GM21526 (cell line): Measurements from ENCODE around the gene ZNF429.
"Not testable (repeated sequence)": the region's sequence is repeated elsewhere in the genome, so short reads cannot be mapped to it uniquely, and the experiment has no call there.

ENCODE experiments used
- ATAC-seq: cut with Tn5 transposase; IDR thresholded peaks from one replicate; pipeline ENCODE4 v1.9.1; 2021; ENCODE audit warnings: moderate library complexity; ENCODE audit not compliant: unreplicated experiment, low FRiP score

ZNF429 gene

DNA sequence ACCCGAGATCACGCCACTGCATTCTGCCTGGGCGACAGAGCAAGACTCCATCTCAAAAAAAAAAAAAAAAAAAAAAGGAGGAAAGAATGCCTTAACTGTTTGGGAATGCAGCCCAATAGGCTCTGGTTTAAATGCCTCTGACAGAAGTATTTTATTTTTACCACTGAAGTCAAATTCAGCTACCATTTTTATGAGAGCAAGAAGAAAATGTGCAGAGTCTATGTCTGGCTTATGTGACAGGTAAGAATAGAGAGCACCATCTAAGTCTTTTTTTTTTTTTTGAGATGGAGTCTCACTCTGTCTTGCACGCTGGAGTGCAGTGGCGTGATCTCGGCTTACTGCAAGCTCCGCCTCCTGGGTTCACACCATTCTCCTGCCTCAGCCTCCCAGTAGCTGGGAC lies 7.2 kb downstream of the ZNF429 start:
- not testable (repeated sequence) for ATAC-seq

- ATAC-seq, result no peak
These were observed 8.2 kb downstream of the ZNF429 start for GRCh38 chr19:21513651-21514050.

DNA sequence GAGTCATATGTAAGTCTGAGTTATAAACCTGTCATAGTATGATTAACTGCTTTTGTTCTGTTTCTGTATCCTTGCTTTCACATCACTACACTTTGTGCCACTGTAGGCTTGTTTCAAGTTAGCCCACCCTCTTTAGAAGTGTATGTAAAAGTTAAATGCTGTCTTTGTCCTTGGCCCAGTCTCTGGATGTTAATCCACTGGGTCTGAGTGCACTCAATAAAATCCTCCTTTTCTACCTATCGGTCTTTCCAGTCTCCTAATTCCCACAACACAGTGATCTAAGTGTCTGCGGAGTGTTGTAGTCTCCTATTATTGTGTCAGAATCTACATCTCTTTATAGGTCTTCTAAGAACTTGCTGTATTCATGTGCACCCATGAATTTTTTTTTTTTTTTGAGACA lies 14.1 kb downstream of the ZNF429 start:
- ATAC-seq, result no peak

DNA sequence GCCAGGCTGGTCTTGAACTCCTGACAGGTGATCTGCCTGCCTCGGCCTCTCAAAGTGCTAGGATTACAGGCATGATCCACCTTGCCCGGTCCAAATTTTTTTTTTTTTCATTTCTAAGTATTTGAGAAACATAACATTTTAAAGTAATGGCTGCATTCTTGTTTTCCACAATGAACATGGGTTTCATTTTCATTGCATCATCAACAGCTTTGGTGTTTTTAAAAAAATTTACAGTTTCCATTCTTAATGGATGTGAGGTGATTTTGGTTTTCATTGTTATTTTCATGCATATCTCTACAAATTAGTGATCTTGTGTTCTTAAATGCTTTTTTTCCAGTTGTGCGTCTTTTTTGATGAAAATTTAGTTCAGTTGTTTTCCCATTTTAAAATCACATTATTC lies 27.5 kb downstream of the ZNF429 start:
- ATAC-seq, result no peak

- ATAC-seq, result not testable (repeated sequence)
These were observed 31.4 kb downstream of the ZNF429 start for GRCh38 chr19:21536741-21537290.

DNA sequence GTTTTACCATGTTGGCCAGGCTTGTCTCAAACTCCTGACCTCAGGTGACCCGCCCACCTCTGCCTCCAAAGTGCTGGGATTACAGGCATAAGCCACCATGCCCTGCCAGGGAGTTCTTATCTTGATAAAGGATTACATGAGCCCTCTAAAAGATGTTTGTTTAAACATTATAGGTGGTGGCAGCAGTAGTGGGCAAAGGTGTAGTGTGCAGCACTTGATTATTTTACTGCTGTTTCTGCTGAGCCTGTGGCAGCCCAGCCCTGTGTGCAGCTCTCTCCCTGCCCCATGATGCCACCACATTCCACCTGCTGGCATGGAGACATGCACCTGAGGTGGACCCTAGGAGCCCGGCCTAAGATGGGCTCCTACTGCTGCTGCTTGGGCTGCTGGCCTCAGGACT lies 54.0 kb downstream of the ZNF429 start:
- ATAC-seq, result no peak

- ATAC-seq, result no peak
These were observed 59.0 kb downstream of the ZNF429 start for GRCh38 chr19:21564406-21564805.

DNA sequence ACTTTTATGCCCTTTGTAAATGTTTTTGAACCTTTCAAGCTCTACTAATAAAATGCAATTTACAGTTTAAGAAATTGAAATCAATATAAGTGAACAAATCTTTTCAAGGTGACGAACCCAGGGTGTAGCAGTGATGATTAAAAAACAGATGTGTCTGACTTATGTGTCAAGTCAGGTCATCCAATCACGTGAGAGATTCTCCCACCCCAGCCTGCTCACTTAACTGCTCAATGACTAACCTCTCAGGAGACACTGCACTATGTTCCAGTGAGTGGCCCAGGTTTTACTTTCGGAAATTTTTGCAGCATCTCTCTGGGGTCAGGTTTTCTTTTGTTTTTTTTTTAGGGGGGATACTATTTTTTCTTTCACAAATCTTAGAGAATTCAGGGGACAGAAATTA lies 60.7 kb downstream of the ZNF429 start:
- ATAC-seq, result no peak

DNA sequence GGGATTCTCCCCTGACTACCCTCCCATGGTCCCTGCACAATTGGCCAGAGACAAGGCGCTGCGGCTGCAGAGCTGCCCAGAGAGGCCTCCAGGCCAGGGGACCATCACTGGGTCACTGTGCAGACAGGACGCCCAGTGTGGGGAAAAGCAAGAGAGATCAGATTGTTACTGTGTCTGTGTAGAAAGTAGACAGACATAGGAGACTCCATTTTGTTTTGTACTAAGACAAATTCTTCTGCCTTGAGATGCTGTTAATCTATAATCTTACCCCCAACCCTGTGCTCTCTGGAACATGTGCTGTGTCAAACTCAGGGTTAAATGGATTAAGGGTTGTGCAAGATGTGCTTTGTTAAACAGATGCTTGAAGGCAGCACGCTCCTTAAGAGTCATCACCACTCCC lies 62.4 kb downstream of the ZNF429 start:
- ATAC-seq, result not testable (repeated sequence)

DNA sequence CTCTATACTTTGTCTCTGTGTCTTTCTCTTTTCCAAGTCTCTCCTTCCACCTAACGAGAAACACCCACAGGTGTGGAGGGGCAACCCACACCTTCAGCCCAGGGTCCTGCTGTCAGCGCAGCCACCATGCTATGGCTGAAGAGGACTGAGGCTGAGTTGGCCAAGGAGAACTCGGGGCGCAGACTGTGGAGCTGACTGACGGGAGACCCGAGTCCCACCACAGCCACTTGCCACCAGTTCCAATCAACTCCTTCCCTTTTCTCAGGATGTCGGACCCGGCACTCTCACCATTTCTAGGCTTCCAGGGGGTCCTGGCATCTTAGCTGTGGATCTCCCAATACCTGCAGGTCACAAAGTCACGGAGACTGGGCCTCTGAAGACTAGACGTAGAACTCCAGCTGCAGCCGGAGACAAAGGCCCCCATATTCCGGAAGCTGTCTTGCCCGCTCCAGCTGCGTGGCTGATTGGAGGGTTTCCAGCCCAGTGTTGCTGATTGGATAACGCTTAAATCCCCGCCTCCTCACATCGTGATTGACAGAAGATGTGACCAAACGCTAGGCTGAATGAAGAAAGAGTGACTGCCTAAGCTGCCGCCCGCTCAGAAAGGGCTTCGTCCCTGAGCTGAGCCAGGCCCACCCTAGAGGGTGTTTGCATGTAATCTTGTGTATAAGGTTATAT lies 63.6 kb downstream of the ZNF429 start:
- no peak for ATAC-seq

DNA sequence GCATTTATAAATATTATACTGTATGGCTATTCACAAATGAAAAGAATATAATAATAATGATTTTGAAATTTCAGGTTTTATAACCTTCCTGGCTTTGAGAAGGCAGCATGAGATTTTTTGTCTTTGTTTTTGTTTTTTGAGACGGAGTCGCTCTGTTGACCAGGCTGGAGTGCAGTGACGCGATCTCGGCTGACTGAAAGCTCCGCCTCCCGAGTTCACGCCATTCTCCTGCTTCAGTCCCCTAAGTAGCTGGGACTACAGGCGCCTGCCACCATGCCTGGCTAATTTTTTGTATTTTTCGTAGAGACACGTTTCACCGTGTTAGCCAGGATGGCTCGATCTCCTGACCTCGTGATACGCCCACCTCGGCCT lies 64.1 kb downstream of the ZNF429 start:
- no peak for ATAC-seq

DNA sequence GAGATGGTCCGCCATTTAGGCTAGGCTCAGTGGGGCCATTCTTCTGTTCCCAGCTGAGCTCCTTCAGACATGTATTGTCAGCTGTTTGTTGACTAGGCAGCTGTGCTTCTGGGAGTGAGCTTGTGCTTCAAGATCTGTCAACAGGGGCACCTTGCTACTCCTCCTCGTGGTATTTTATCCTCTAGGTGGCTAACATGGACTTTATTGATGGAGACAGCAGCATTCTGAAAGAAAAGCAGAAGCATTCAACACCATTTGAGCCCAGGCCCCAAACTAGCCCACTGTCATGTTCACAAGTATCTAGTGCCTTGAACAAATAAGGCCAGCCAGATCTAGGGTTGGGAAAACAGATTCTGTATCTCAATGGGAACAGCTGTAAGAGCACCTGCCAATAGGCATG lies 65.9 kb downstream of the ZNF429 start:
- no peak for ATAC-seq

- no peak for ATAC-seq
These were observed 69.2 kb downstream of the ZNF429 start for GRCh38 chr19:21574607-21575006.

DNA sequence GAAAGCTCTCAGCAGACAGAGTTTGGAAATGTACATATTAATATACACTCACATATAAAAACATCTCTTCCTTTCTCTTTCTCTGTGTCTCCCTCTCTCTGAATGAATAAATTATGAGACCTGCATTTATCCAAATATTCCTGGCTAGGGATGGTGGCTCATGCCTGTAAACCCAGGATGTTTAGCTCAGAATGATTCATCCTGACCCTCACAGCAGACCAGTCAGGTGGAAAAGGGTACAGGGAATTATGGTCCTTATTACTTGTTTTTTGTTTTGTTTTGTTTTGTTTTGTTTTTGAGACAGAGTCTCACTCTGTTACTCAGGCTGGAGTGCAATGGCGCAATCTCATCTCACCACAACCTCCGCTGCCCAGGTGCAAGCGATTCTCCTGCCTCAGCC lies 71.1 kb downstream of the ZNF429 start:
- ATAC-seq, result no peak

DNA sequence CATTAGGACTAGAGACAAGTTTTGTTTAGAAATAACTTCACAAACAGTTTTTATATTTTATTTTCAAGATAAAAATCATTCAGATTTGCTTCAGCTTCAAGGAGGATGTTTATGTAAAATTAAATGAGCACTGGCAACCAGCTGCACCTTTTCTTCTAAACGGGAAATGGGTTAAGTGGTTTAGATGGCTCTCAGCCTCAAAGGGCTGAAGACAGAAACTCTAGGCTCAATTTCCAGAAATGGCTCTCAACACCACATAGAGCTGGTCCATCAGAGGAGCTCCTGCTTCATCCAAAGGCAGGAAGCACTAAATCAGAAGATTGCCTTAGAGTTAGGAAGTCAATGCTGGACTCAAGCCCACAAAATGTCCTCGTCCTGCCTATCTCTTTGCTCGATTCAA lies 74.7 kb downstream of the ZNF429 start:
- no peak for ATAC-seq

- ATAC-seq, result no peak
These were observed 75.4 kb downstream of the ZNF429 start for GRCh38 chr19:21580818-21581217.

DNA sequence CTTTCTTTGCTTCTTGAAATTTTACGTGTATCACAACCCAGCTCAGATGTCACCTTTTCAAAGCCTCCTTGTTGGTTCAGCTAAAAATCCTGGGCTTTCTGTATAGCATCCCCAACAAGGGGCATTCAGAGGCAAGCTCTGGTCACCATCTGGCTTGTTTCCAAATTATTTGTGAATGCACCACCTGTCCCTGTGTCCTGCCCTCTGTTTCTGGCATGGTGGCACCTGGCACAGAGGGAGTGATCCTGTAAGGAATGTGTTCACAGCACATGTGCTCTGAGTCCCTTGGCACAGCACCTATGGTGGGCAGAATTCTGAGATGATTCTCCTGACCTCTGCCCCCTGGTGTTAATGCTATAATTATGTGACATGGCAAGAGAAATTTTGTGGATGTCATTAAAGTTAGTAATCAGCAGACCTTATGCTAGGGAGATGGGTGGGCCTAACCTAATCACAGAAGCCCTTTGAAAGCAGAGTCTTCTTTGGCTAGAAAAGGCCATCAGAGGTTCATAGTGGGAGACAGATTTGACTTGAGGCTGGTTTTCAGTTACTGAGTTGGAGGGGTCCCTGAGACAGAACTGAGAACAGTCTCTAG lies 76.3 kb downstream of the ZNF429 start:
- ATAC-seq, result no peak

GRCh38 chr19:21584537-21584936 lies 79.1 kb downstream of the ZNF429 start:
- ATAC-seq, result no peak

DNA sequence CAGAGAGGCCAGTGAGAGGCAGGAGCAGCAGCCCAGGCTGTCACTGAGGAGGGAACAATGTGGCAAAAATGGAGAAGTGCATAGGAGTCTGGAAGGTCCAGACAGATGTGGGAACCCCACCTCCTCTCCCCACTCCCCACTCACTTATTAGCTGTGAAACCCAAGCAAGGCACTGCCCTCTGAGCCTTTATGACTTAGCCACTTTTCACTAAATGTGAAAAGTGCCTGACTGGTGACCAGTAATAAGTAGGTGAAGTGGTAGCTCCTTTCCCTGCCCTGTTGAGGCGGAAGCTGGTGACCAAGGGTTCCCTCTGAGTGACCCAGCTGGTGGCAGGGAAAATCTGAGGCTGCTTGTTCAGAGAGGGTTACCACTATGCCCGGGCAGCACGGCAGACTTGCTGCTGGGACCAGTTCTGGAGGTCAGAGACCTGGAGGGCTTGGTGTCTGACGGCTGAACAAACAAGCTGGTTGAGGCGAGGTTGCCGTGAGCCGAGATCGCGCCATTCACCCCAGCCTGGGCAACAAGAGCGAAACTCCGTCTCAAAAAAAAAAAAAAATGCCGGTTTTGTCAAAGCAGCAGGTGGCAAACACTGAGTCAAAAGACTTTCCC lies 80.0 kb downstream of the ZNF429 start:
- ATAC-seq, result no peak

GRCh38 chr19:21586311-21587116 lies 81.1 kb downstream of the ZNF429 start:
- no peak for ATAC-seq

DNA sequence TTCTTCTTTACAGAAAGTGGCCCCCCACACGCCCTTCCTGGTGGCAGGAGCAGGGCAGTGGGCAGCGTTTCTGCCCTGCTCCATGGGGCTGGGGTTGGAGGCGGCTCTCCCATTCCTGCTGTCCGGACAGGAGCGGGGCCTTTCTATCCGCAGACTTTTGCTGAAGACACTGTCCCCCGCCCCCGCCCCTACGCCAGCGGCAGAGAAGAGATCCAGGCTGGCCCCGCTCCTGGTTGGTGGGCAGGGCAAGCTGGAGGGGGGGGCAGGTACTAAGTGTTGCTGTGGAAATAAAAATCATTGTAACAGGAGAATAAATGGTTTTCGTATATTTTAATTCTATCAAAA lies 81.7 kb downstream of the ZNF429 start:
- ATAC-seq, result no peak
